ENCODE data around the gene CASP3.
"Not testable (repeated sequence)": the region's sequence is repeated elsewhere in the genome, so short reads cannot be mapped to it uniquely, and the experiment has no call there.

CASP3 gene

DNA sequence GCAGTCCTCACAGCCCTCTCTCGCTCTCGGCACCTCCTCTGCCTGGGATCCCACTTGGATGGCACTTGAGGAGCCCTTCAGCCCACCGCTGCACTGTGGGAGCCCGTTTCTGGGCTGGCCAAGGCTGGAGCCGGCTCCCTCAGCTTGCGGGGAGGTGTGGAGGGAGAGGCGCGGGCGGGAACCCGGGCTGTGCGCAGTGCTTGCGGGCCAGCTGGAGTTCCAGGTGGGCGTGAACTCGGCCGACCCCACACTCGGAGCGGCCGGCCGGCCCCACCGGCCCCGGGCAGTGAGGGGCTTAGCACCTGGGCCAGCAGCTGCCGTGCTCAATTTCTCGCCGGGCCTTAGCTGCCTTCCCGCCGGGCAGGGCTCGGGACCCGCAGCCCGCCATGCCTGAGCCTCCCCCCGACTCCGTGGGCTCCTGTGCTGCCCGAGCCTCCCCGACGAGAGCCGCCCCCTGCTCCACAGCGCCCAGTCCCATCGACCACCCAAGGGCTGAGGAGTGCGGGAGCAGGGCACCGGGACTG lies 57.4 kb downstream of the CASP3 start:
- DNase-seq, result not testable (repeated sequence)

DNA sequence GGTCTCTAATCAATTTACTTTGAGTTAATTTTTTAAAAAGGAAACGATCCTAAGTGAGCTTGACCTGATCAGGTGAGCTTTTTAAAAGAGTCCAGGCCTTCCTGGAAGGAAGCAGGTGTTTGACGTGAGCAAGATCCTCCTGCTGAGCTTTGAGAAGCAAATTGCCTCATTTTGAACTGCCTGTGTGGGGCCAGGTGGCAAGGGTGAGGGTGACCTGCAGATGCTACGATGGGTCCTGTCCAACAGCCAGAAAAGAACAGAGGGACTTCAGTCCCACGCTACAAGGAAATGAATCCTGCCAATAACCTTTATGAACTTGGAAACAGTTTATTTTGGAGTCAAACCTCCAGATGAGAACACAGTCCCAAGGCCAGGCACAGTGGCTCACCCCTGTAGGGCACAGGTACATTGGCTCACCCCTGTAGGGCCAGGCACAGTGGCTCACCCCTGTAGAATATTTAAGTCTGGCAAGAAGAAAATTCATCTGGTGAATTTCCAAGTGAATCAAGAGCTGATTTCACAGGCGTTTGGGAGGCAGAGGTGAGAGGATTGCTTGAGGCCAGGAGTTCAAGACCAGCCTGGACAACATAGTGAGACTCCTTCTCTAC lies 58.1 kb downstream of the CASP3 start:
- DNase-seq, result no peak

DNA sequence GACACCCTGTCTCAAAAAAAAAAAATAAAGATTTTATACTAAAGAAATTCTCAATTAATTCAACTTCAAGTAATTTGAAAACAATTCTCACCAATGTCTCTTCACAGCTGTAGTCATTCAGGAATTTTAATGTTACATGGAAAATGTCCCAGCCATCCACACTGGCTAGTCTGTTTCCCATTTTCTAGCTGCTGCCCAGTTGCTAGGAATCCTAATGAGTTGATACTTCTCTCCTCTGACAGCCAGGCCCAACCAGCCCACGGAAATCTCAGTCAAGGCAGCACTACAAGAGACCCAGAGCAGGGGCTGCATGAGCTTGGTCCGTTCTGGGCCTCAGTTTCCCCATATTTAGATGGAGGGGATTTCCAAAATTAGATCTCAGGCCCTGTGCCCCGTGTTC lies 59.1 kb downstream of the CASP3 start:
- no peak for DNase-seq

DNA sequence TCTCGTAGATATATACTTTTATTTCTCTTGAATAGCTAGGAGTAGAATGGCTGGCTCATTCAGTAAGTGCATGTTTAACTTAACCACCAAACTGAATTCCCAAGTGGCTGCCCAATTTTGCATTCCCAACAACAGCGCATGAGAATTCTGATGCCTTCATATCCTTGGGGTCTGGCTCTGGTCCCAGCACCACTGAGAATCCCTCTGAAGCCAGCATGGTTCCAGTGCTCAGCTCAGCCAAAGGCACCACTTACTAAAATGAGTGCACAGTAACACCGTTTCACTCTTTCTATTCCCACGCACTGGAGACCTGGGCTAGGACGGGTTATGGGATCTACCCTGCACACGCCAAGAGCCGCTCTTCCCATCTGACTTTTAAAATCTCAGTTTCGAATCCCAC lies 60.4 kb downstream of the CASP3 start:
- no peak for DNase-seq

DNA sequence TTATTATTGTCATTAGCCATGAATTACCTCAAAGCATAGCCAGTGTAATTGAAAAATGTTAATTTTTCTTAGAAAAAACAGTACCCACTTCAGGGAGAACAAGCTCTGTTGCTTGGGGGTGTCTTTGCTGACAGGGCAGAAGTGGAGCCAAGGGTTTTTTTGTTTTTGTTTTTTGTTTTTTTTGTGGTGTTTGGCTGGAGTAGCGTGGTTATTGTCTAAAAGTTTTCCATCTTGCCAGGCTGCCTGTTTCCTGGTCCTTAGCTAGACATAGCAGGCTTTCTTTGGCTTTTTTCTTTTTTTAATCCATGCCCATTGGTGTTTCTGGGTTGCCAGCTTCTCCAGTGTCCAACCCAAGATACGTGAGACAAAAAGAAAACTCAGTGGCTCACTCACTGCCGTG lies 61.5 kb downstream of the CASP3 start:
- DNase-seq, result no peak

DNA sequence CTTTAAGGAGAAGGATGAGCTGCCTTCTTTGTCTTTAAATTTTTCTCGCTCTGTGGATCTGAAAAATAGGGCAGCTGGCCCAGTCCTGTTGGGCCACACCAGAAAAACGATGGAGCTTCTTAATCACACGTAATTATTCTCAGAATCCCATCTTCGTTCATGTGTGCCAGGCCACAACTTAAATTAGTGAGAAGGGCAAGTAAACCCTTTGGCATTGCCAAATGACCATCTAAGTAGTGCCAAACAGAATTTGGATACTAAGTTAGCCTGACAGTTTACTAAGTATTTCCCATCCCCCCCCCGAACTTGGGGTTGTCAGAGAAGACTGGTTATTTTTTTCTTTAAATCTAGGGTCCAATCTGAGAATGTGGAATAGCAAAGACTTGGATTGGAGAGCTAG lies 62.0 kb downstream of the CASP3 start:
- no peak for DNase-seq

DNA sequence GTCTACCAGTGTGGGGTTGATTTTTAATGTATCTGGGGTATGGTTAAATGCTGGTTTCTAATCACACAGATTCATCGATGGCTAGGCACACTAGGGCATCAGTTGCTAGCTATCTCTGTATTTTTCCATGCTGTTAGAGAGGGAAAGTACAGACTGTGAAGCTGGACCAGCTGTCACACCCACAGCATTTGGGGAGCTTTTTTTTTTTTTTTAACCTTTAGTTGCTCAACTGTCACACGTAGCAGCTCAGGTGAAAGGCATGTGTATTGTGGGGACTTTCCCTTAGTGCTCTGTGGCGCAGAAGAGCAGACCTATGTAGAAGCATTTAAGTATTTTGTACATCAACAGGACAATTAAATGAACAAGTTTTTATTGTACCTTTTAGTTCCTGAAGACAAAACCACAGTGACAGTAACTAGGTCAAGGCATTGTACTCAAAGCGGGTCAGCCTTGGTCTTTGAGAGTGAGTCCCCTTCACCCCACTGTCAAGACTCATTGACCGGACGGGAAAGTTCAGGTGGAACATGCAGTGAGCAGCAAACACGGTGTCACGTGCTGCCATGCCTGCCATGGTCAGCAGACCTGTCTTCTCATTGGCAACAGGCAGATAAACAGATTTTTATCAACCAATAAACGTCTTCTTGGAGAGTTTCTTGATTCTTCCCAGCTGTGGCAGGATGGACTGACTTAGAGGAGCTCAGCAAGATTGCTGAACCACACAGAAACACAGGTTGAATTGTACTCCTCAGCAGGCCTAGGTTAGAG lies 65.3 kb downstream of the CASP3 start:
- DNase-seq, result no peak
